SU-DHL-6 (cell line): ENCODE data around the gene TMEM108.

ENCODE experiments used
- H2AFZ ChIP-seq: fragments of 200-600 bp; sonication (generic); 2 replicates; pipeline ENCODE4 v1.6.1; 2014; ENCODE audit warnings: low read depth, mild to moderate bottlenecking, moderate library complexity, mixed read lengths, antibody characterized with exemption, low read length; ENCODE audit not compliant: severe bottlenecking
- H3F3A ChIP-seq: fragments of 200-600 bp; shearing (Covaris generic); 2 replicates; pipeline ENCODE4 v1.6.0; 2016; ENCODE audit warnings: antibody characterized with exemption, mild to moderate bottlenecking; ENCODE audit not compliant: insufficient read depth
- H3K27ac ChIP-seq: fragments of 200-600 bp; sonication (generic); 2 replicates; pipeline ENCODE4 v1.5.1; 2016; ENCODE audit warnings: low read depth, mild to moderate bottlenecking, low read length, moderate library complexity, mixed read lengths
- H3K27me3 ChIP-seq: fragments of 200-600 bp; sonication (generic), shearing (Covaris generic); 2 replicates; pipeline ENCODE4 v1.6.0; 2014; ENCODE audit warnings: mild to moderate bottlenecking, low read length
- H3K36me3 ChIP-seq: fragments of 200-600 bp; sonication (generic); 2 replicates; pipeline ENCODE4 v1.6.1; 2014; ENCODE audit warnings: mild to moderate bottlenecking, low read length, mixed read lengths
- H3K4me2 ChIP-seq: fragments of 300-600, 200-600 bp; shearing (Covaris generic), sonication (generic); 2 replicates; pipeline ENCODE4 v1.6.0; 2014; ENCODE audit warnings: low read length, low read depth, mild to moderate bottlenecking; ENCODE audit not compliant: poor library complexity, severe bottlenecking
- H3K4me3 ChIP-seq: fragments of 200-600 bp; sonication (generic); 2 replicates; pipeline ENCODE4 v1.5.1; 2014; ENCODE audit warnings: antibody characterized with exemption, low read length, mild to moderate bottlenecking, mixed read lengths; ENCODE audit not compliant: insufficient read depth, poor library complexity, severe bottlenecking
- H3K79me2 ChIP-seq: fragments of 200-600 bp; sonication (generic); 2 replicates; pipeline ENCODE4 v1.6.1; 2014; ENCODE audit warnings: mild to moderate bottlenecking, low read length, moderate library complexity; ENCODE audit not compliant: insufficient read depth
- H3K9ac ChIP-seq: fragments of 200-600 bp; sonication (generic); 2 replicates; pipeline ENCODE4 v1.7.0; 2014; ENCODE audit warnings: mild to moderate bottlenecking, low read length
- H3K9me2 ChIP-seq: fragments of 200-600 bp; sonication (generic); replicated peaks from 2 replicates; pipeline ENCODE4 v1.6.1; 2014; ENCODE audit warnings: low read length; ENCODE audit not compliant: insufficient read depth
- H3K9me3 ChIP-seq: fragments of 200-600 bp; sonication (generic); 2 replicates; pipeline ENCODE4 v1.6.1; 2014; ENCODE audit warnings: low read length, mixed read lengths; ENCODE audit not compliant: insufficient read depth
- H4K20me1 ChIP-seq: fragments of 200-600 bp; sonication (generic); 2 replicates; pipeline ENCODE4 v1.6.1; 2014; ENCODE audit warnings: low read depth, mild to moderate bottlenecking, antibody characterized with exemption, low read length, moderate library complexity, mixed read lengths
- CTCF ChIP-seq: fragments of 200-600 bp; sonication (generic); IDR thresholded peaks from one replicate; pipeline ENCODE4 v1.5.1; 2017; ENCODE audit warnings: antibody characterized with exemption, mild to moderate bottlenecking, low read length, moderate library complexity; ENCODE audit not compliant: insufficient read depth, poor library complexity, severe bottlenecking
- EZH2phosphoT487 ChIP-seq: fragments of 200-600 bp; sonication (generic), shearing (Covaris generic); conservative IDR thresholded peaks from 2 replicates; pipeline ENCODE4 v1.6.1; 2018; ENCODE audit warnings: mild to moderate bottlenecking, antibody characterized with exemption, low read length, moderate library complexity, mixed read lengths

TMEM108 gene

DNA sequence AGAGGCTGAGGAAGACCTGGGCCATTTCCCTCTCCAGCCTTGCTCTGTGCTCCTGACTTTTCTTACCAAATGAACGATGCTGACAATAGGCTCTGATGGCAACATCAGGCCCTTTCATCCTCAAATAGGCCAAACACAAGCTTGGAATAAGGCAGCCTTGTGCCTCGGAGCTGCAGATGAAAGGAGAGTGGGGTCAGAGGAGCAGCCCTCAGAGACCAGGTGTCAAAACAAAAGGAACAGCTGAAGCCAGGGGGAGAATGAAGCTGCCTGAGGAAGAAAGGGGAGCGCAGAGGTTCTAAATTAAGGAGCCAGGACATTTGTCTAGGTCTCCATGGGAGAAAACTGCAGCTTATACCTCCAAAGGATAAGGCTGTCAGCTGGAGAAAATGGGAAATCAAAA is 366.7 kb downstream of the TMEM108 start:
- Histone ChIP-seq H3K9ac (no peak overlapping the region), H3K79me2 (no peaks in the 10 kb centered on the region), H3K27me3 (no peaks in the 10 kb centered on the region), H3F3A (no peaks in the 10 kb centered on the region), H3K27ac (no peak overlapping the region), H4K20me1 (no peaks in the 10 kb centered on the region; the same call in 1 of the 2 replicates), H3K9me3 (no peaks in the 10 kb centered on the region), H3K9me2 (no peaks in the 10 kb centered on the region), H3K36me3 (no peaks in the 10 kb centered on the region), H2AFZ (no peak overlapping the region), H3K4me2 (no peak overlapping the region), H3K4me3 (no peak overlapping the region)
- TF ChIP-seq CTCF (no peak), EZH2phosphoT487 (no peak)

- H3K27ac ChIP-seq = no peak overlapping the region
- 0 out of 2 replicates have a peak, but pooled peaks cover 4% of the 10 kb centered on the region for H3F3A ChIP-seq
- H4K20me1 ChIP-seq = peaks cover 4% of the 10 kb centered on the region; the same call in 1 of the 2 replicates
- no peak overlapping the region for H3K4me3 ChIP-seq
- TF ChIP-seq EZH2phosphoT487 = no peak
- TF ChIP-seq CTCF = no peak
- no peaks in the 10 kb centered on the region for H3K79me2 ChIP-seq
- H3K9ac ChIP-seq = no peak overlapping the region
- no peaks in the 10 kb centered on the region for H3K9me2 ChIP-seq
- no peak overlapping the region for H3K4me2 ChIP-seq
- H3K27me3 ChIP-seq = no peaks in the 10 kb centered on the region
- no peak overlapping the region for H2AFZ ChIP-seq
- no peaks in the 10 kb centered on the region for H3K9me3 ChIP-seq
- no peaks in the 10 kb centered on the region for H3K36me3 ChIP-seq
Observed at GRCh38 chr3:133408366-133408765, 370.2 kb downstream of the TMEM108 start.

- Histone ChIP-seq H3K79me2 (no peaks in the 10 kb centered on the region), H3K4me2 (no peak overlapping the region), H3K4me3 (no peak overlapping the region), H3K9ac (no peak overlapping the region), H3K27me3 (no peaks in the 10 kb centered on the region), H3K9me2 (no peaks in the 10 kb centered on the region), H2AFZ (no peak overlapping the region), H3F3A (0 out of 2 replicates have a peak, but pooled peaks cover 7% of the 10 kb centered on the region), H3K9me3 (no peaks in the 10 kb centered on the region), H3K36me3 (no peaks in the 10 kb centered on the region), H3K27ac (no peak overlapping the region), H4K20me1 (peaks cover 4% of the 10 kb centered on the region; the same call in 1 of the 2 replicates)
- no peak for TF ChIP-seq CTCF
- no peak for TF ChIP-seq EZH2phosphoT487
Observed at GRCh38 chr3:133408961-133409360, 370.8 kb downstream of the TMEM108 start.
